Lung microvascular endothelial cell (primary cell): ENCODE measurements around the gene LRRC8A. TPM values are rescaled to one million over a fixed set of nuclear protein-coding genes. Genes with fewer than 3 reads are reported as not detected.
"Not testable (repeated sequence)": the region's sequence is repeated elsewhere in the genome, so short reads cannot be mapped to it uniquely, and the experiment has no call there.

Experiments used
- DNase-seq, 2 donors: peaks; one replicate each; pipeline versions ENCODE4 v3.0.0 to v3.0.0-alpha.2; 2010; ENCODE audit warnings: low read depth in 2 of 2
- total RNA-seq: library from RNA; depleted of rRNA; stranded (reverse); fragments of >200 nt; gene quantifications from 2 replicates; pipeline ENCODE4 v1.2.1, GENCODE V29; 2014

The LRRC8A gene
- total RNA-seq: 62.1 and 101 TPM in 2 replicates

DNA sequence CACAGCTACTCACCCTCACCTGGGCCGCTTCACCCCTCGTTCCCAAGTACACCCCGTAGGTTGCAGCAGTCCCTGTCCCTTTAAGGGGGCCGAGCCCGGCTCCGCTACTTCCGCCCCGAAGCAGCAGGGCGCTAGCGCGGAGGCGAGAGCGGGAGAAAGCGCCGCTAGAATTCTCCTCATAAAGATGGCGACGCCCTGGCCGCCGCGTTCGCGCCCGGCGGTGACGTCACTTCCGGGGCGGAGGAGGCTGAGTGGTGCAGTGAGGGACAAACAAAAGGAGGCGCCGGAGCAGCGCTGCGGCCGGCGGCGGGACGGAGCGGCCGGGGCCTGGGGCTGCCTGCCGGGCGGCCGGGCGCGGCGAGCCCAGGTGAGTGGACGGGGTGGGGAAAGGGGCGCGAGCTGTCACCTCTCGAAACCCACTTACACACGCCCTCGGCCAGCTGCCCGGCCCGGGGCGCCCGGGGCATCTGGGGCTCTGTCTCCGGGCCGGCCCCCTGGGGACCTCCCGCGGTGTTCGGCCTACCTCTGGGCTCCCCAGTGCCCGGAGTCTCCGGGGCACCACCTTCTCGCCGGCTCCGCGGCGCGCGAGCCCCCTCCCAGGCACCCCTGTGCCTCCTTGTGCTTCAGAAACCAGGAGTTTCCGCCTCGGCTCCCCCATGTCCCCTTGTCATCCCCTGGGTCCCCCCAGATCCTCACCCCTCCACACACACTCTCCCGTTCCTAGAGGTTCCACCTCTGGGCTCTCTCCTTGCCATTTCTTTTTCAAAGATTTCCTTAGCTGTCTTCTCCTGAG is at the start of gene LRRC8A, which contains the start of gene KYAT1:
TSS of gene LRRC8A (plus strand) at position 250 of the 793 bp plus-strand sequence. CDS start 25,032 bp downstream, outside the sequence.
TSS of gene KYAT1 (minus strand) at position 67 of the 793 bp plus-strand sequence. CDS start 36,545 bp downstream, outside the sequence.
- DNase-seq: peak; percentile 97

DNA sequence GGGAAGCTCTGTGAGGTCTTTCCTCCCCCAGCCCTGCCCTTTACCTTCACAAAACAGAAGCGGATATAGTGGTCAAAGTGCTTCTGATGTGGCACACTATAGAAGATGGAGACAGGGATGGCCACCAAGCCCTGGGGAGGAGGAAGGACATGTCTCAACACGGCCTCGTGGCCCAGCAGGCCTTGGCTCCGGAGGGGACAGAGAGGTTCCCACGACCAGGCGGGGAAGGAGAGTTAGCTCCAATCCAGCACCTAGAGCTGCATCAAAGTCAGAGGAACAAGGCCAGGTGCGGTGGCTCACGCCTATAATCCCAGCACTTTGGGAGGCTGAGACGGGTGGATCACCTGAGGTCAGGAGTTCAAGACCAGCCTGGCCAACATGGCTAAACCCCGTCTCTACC is 48.2 kb upstream of the LRRC8A start:
- no peak for DNase-seq

DNA sequence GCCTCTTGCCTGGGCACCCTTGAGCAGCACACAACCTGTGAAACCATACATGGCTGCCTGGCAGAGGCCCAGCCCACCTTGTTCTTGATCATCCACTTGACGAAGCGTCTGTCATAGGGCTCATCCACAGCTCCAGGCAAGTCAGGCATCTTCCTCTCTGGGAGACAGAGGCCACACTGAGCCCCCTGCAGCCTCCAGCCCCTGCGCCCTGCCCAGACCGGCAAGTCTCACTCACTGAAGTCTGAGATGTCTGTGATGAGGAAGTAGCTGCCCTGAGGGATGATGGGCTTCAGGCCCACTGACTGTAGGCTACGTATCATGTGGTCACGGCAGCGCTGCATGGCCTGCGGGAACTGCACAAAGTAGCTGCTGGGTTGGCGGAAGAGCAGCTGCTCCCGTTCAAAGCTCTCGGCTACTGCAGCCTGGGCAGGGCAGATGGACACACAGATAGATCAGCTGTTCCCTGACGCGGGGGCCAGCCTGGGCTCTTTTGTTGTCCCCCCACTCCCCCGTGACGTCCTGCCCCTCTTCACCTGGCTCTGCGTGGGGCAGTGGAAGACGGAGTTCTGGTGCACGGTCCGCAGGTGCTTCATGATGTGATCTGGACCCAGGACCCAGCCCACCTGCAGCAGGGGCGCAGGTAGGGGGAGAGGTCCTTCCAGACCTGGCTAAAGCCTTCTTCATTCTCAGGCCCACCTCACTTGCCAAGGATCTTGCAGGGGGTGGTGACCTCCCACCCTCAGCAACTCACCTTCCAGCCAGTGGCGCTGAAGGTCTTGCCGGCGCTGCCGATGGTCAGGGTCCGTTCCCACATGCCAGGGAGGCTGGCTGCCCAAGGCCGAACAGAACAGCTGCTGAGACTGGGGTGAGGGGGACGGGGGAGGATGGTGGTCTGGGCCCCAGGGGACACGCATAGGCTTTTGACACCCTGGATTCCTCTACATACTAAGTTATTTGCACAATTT is 46.4 kb upstream of the LRRC8A start:
- no peak for DNase-seq

DNA sequence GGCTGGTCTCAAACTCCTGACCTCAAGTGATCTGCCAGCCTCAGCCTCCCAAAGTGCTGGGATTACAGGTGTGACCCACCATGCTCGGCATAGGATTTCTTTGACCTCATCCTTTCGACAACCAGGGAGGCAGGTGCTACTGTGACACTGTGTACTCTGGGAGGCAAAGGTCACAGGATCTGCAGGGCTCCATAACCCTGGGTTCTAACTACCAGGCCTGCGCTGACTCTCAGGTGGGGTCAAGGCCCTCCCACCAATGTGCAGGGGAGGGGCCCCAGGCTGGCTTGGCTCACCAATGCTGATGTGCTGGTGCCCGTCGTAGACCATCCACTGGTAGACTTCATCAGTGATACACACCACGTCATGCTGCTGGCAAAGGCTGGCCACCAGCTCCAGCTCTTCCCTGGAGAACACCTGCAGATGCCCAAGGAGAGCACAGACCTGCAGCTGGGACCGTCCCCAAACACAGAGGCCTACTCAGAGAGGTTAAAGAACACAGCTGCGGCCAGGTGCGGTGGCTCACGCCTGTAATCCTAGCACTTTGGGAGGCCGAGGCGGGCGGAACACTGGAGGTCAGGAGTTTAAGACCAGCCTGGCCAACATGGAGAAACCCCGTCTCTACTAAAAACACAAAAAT is 45.3 kb upstream of the LRRC8A start:
- DNase-seq: no peak

DNA sequence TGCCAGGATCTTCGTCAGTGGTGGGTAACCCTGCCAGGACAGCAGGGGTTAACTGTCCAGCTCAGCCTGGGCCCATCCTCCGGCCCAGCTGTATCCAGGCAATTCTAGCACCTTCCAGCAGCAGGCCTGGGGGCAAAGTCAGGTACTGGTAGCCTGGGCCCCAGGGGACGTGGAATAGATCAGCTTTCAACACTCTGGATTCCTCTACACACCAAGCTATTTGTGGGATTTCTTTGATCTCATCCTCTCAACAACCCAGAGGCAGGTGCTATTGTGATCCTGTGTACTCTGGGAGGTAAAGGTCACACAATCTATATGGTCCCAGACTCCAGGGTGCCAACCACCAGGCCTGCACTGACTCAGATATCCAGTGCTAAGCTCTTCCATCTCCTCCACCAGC is 43.6 kb upstream of the LRRC8A start:
- DNase-seq: no peak

DNA sequence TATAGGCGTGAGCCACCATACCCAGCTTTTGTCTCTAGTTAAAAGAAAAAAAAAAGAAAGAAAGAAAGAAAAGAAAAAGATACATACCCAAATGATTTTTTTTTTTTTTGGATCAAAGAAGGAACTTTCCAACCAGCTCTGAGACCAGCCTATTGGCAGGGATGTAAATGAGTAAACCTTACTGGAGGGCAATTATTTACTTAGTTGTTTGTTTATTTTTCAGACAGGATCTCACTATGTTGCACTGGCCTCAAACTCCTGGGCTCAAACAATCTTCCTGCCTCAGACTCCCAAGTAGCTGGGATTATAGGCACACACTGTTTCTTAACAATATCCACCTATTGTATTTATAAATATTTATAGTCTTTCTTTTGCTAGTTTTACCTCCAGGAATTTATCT is 41.4 kb upstream of the LRRC8A start:
- DNase-seq: no peak

DNA sequence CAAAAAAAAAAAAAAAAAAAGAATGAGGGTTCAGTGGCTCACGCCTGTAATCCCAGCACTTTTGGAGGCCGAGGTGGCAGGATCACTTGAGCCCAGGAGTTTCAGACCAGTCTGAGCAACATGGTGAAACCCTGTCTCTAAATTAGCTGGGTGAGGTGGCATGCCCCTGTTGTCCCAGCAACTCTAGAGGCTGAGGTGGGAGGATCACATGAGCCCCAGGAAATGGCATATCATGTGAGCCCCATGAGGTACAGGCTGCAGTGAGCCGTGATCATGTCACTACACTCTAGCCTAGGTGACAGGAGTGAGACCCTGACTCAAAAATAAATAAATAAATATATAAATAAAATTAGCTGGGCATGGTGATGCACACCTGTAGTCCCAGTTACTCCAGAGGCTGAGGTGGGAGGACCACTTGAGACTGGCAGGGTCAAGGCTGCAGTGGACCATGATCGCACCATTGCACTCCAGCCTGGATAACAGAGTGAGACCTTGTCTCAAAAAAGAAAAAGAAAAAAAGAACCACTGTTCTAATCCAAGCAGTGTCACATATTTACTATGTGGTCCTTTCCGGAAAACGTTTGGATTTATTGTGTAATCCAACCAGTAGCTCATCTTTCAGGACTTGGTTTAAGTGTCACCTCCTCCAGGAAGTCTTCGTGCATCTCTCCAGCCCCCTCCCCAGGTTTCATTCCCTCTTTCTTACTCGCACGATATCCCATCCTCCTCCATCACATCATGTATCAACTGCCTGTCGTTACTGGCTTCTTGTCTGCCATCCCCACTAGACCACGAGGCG is 40.0 kb upstream of the LRRC8A start:
- DNase-seq: no peak

DNA sequence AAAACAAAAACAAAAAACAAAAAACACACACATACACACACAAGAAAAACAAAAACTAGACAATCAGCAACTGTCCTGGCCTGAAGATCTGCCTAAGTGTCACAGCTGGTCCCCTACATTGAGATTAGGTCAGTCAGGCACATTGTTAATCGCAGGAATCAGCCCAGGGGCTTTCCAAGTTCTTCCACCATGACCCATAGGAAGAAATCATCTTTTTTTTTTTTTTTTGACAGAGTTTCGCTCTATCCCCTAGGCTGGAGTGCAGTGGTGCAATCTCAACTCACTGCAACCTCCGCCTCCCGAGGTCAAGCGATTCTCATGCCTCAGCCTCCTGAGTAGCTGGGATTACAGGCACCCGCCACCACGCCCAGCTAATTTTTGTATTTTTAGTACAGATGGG is 38.8 kb upstream of the LRRC8A start:
- not testable (repeated sequence) for DNase-seq

DNA sequence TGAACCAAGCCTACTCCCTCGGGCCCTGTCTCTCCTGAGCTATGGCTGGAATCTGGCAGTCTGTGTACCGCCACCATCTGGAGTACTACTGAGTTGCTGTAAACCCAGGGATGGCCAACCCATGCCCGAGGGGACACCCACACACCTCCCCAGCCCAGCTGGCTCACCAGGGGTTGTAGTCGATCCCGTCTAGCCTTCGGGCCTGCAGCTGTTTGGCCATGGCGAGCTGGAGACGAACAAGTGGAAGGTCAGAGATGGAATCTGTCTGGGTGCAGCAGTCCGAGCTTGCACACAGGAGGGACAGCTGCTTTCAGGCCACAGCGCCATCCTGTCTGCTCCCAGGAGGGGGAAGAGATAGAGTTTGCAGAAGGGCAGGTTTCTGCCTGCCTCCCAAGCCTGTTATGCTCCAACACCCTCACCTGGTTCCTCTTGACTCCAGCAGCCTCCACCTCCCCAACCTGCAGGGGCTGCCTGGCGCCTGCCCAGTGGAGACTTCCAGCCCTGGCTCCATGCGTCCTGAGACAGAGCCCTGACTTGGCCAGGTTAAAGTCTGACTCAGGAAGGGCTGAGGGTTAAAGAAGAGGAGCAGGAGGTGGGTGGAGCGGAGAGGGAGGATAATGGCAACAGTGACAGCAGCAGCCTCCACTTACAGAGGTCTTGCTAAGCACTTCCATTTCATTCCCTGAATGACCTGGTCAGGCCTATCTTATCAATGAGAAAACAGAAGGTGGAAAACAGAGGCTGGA is 36.6 kb upstream of the LRRC8A start:
- DNase-seq: no peak

DNA sequence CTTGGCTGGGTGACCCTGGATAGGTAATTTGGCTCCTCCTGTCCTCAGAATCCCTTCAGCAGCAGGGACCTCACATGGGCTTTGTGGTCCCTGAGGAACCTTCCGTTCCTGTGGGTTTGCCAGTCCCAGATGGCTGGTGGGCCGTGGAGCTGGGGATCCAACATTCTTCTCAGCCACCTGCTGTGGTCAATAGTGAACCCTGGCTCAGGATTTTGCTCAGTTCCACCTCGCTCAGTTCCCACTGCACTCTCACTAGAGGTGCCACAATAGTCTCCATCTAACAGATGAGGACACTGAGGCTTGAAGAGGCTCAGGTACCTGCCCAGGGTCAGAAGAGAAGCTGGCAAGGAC is 35.3 kb upstream of the LRRC8A start:
- DNase-seq: no peak

DNA sequence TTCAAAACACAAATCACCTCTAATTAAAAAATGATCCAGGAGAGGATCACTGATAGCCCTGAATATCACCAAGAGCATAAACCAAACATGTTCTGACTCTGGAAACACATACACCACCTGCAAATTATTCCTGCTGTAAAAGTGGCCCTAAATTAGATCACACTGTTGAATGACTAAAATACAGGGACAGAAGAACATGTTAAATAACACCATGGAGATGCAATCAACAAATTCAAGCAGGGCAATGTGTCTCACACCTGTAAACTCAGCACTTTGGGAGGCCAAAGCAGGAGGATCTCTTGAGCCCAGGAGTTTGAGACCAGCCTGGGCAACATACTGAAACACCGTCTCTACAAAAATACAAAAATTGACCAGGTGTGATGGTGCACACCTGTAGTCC is 34.1 kb upstream of the LRRC8A start:
- DNase-seq: no peak

DNA sequence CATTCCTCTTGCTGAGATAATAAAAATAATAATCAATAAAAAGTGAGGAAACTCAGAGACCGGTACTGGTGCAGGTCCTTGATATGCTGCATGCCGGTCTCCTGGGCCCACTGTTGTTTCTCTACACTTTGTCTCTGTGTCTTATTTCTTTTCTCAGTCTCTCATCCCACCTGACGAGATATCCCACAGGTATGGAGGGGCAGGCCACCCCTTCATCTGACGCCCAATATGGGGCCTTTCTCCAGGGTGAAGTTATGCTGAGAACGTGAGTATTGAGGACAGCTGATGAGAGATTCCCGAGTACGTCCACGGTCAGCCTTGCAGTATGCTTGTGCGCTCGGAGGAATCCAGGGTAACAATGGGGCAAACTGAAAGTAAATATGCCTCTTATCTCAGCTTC is 30.9 kb upstream of the LRRC8A start:
- DNase-seq: not testable (repeated sequence)

DNA sequence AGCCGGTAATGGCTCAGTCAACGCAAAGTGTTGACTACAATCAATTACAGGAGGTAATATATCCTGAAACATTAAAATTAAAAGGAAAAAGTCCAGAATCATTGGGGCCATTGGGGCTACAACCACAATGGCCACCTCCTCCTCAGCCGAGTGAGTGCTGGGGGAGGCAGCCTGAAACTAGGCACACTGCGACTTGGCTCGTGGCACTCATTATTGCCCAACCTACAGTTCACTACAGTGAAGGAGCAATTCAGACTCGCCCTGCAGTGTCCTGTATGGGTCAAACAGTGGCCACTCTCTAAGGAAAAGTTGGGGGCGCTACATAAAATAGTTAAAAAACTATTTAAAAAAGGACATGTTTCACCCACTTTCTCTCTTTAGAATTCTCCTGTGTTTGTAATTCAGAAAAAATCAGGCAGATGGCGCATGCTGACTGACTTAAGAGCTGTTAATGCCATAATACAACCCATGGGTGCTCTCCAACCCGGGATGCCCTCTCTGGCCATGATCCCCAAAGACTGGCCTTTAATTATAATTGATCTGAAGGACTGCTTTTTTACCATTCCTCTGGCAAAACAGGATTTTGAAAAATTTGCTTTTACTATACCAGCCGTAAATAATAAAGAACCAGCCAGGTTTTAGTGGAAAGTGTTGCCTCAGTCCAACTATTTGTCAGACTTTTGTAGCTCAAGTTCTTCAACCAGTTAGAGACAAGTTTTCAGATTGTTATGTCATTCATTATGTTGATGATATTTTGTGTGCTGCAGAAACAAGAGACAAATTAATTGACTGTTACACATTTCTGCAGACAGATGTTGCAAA is 29.9 kb upstream of the LRRC8A start:
- peak; percentile 62 to 69 for DNase-seq

DNA sequence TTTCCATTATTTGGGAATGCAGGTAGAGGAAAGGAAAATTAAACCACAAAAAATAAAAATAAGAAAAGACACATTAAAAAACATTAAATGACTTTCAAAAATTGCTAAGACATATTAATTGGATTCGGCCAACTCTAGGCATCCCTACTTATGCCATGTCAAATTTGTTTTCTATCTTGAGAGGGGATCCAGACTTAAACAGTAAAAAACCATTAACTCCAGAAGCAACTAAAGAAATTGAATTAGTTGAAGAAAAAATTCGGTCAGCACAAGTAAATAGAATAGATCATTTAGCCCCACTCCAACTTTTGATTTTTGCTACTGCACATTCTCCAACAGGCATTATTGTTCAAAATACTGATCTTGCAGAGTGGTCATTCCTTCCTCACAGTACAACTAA is 29.3 kb upstream of the LRRC8A start:
- not testable (repeated sequence) for DNase-seq

DNA sequence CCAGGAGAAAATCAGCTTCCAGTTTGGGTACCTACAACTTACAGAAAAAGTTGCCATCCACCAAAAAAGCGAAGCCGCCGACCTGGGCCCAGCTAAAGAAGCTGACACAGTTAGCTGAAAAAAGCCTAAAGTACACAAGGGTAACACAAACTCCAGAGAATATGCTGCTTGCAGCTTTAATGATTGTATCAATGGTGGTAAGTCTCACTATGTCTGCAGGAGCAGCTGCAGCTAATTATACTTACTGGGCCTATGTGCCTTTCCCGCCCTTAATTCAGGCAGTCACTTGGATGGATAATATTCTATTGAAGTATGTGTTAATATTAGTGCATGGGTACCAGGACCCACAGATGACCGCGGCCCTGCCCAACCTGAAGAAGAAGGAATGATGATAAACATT is 27.5 kb upstream of the LRRC8A start:
- DNase-seq: not testable (repeated sequence)

DNA sequence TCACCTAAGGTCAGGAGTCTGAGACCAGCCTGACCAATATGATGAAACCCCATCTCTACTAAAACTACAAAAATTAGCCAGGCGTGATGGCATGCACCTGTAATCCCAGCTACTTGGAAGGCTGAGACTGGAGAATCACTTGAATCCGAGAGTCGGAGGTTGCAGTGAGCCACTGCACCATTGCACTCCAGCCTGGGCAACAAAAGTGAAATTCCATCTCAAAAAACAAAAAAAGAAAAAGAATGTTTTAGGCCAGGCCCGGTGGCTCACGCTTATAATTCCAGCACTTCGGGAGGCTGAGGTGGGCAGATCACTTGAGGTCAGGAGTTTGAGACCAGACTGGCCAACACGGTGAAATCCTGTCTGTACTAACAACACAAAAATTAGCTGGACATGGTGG is 23.5 kb upstream of the LRRC8A start:
- not testable (repeated sequence) for DNase-seq

DNA sequence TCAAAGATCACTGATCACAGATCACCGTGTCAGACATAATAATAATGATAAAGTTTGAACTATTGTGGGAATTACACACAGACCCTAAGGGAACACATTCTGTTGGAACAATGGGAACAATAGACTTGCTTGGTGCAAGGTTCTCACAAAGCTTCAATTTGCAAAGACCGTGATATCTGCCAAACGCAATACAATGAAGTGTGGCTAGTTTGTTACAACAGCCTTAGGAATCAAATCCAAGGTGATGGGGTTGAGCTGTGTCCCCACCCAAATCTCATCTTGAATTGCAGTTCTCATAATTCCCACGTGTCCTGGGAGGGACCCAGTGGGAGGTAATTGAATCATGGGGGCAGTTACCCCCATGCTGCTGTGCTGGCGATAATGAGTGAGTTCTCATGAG is 21.0 kb upstream of the LRRC8A start:
- no peak for DNase-seq

DNA sequence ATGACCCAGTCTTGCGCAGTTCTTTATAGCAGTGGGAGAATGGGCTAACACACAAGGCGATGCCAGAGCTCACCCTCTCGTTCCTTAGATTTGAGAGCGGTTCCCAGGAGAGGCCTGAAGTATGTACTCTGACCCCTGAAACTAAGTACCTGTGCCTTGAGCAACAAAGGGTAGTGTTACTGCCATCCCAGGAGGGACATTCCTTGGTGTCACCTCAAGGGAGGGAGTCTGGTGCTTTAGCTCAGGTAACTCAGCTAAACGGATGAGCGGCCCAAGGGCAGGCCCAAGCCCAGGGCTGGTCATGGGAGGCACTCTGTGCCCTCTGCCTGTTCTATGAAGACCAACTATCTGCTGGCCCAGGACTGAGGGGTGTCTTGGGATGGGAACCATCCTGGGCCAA is 20.4 kb upstream of the LRRC8A start:
- DNase-seq: no peak

DNA sequence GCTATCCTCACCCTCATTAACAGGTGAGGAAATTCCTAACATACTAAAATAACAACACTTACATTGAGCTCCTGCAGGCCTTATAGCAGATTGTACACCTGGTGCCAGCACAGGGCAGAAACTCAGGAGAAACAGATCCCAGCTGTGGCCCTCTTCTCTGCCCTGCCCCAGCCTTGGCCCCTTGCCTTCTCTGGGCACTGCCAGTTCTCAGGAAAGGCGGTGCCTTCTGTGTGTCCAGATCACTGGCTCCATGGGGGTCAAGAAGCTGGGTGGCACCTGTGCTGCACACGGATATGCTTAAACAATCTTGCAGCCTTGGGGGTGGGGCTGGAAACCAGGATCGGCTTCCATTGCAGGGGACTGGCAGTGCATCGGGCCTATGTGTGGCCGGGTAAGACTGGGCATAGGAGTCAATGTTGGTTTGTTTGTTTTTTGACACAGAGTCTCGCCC is 19.5 kb upstream of the LRRC8A start:
- DNase-seq: no peak
